ENCODE results near the gene KRTAP4-12.
"Not testable (repeated sequence)": the region's sequence is repeated elsewhere in the genome, so short reads cannot be mapped to it uniquely, and the experiment has no call there.

DNA sequence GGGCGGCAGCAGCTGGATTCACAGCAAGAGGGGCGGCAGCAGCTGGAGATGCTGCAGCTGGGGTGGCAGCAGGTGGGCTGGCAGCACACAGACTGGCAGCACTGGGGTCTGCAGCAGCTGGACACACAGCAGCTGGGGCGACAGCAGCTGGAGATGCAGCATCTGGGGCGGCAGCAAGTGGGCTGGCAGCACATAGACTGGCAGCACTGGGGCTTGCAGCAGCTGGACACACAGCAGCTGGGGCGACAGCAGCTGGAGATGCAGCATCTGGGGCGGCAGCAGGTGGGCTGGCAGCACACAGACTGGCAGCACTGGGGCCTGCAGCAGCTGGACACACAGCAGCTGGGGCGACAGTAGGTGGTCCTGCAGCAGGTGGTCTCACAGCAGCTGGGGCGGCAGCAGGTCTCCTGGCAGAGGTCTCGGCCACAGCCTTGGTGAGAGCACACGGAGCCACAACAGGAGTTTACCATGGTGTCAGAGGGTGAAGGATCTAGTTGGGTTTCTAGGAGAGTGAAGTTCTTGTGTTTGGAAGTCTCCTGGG lies 6.1 kb downstream of the KRTAP4-12 start, which contains the start of gene KRTAP4-11:
- TF ChIP-seq, protein P1, sequence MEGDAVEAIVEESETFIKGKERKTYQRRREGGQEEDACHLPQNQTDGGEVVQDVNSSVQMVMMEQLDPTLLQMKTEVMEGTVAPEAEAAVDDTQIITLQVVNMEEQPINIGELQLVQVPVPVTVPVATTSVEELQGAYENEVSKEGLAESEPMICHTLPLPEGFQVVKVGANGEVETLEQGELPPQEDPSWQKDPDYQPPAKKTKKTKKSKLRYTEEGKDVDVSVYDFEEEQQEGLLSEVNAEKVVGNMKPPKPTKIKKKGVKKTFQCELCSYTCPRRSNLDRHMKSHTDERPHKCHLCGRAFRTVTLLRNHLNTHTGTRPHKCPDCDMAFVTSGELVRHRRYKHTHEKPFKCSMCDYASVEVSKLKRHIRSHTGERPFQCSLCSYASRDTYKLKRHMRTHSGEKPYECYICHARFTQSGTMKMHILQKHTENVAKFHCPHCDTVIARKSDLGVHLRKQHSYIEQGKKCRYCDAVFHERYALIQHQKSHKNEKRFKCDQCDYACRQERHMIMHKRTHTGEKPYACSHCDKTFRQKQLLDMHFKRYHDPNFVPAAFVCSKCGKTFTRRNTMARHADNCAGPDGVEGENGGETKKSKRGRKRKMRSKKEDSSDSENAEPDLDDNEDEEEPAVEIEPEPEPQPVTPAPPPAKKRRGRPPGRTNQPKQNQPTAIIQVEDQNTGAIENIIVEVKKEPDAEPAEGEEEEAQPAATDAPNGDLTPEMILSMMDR (IDR thresholded peaks at IDR 0.05), result not testable (repeated sequence)
- TF ChIP-seq POLR2A, POLR2AphosphoS5 (IDR thresholded peaks at IDR 0.05): not testable (repeated sequence)
